NK-92 treated with Interleukin-12 subunit alpha and Interleukin-12 subunit beta, amount 100 ng/mL, for 24 hours (cell line): ENCODE measurements around the gene TMEM39A.
A peak's percentile ranks its signal among the peaks of the same experiment; 100 is the strongest.

Source experiments
- DNase-seq: peaks from one replicate; lab custom pipeline; 2025; lab: John Stamatoyannopoulos, UW

The TMEM39A gene

GRCh38 chr3:119463171-119464169 is at the start of gene TMEM39A:
Gene TMEM39A (minus strand): TSS chr3:119463615. CDS start chr3:119462074, 1,541 bp downstream.
- peak; percentile 99 for DNase-seq

GRCh38 chr3:119510690-119511089 is 47.3 kb upstream of the TMEM39A start:
- DNase-seq = no peak

- DNase-seq = peak; percentile 7
Measured at GRCh38 chr3:119508172-119508845, 44.9 kb upstream of the TMEM39A start.

GRCh38 chr3:119507404-119507803 is 44.0 kb upstream of the TMEM39A start:
- no peak for DNase-seq

GRCh38 chr3:119506631-119507030 is 43.2 kb upstream of the TMEM39A start:
- no peak for DNase-seq

- no peak for DNase-seq
Measured at GRCh38 chr3:119500901-119501300, 37.5 kb upstream of the TMEM39A start.

- no peak for DNase-seq
Measured at GRCh38 chr3:119500265-119500664, 36.9 kb upstream of the TMEM39A start.

GRCh38 chr3:119498186-119499011 is 35.0 kb upstream of the TMEM39A start, which contains the start of gene TIMMDC1:
Gene TIMMDC1 (plus strand): TSS chr3:119498547. CDS start chr3:119498734, 187 bp downstream.
- peak; percentile 96 for DNase-seq

GRCh38 chr3:119497820-119498185 is 34.4 kb upstream of the TMEM39A start:
- DNase-seq = no peak

GRCh38 chr3:119494597-119494996 is 31.2 kb upstream of the TMEM39A start:
- no peak for DNase-seq

GRCh38 chr3:119492810-119493209 is 29.4 kb upstream of the TMEM39A start:
- DNase-seq = no peak

- no peak for DNase-seq
Measured at GRCh38 chr3:119492128-119492527, 28.7 kb upstream of the TMEM39A start.

- no peak for DNase-seq
Measured at GRCh38 chr3:119490153-119490552, 26.7 kb upstream of the TMEM39A start.

- no peak for DNase-seq
Measured at GRCh38 chr3:119485563-119485962, 22.1 kb upstream of the TMEM39A start.

- DNase-seq = no peak
Measured at GRCh38 chr3:119483101-119483500, 19.7 kb upstream of the TMEM39A start.

GRCh38 chr3:119481079-119481478 is 17.7 kb upstream of the TMEM39A start:
- DNase-seq = no peak

GRCh38 chr3:119470866-119471265 is 7.5 kb upstream of the TMEM39A start:
- no peak for DNase-seq

GRCh38 chr3:119469418-119470189 is 6.2 kb upstream of the TMEM39A start:
- DNase-seq = no peak

GRCh38 chr3:119468041-119468440 is 4.6 kb upstream of the TMEM39A start:
- DNase-seq = no peak

GRCh38 chr3:119457246-119457645 is 6.2 kb downstream of the TMEM39A start:
- no peak for DNase-seq

GRCh38 chr3:119456469-119456868 is 6.9 kb downstream of the TMEM39A start:
- no peak for DNase-seq
